Occipital lobe (tissue), 2 donors: ENCODE results near the gene SERPINB13. TPM values are rescaled to one million over a fixed set of nuclear protein-coding genes. Genes with fewer than 3 reads are reported as not detected.

Experiments
- DNase-seq: peaks from one replicate; lab custom pipeline; 2025; lab: John Stamatoyannopoulos, UW
- total RNA-seq: library from RNA; depleted of rRNA; stranded (reverse); fragments of >200 nt; gene quantifications from one replicate; pipeline ENCODE4 v1.2.3, GENCODE V29; 2014

Gene SERPINB13
- not detected for total RNA-seq

GRCh38 chr18:63586966-63587365 is at the start of gene SERPINB13:
Gene SERPINB13, plus strand, starts transcription at chr18:63587343. Its CDS starts 1,325 bp downstream, at chr18:63588668.
- DNase-seq, result no peak

GRCh38 chr18:63539904-63540510 is 47.1 kb upstream of the SERPINB13 start:
- DNase-seq, result no peak

- no peak for DNase-seq
Observed at GRCh38 chr18:63542069-63542468, 45.1 kb upstream of the SERPINB13 start, which contains the start of gene SERPINB12. Gene SERPINB12, plus strand, starts transcription at chr18:63542369. Its CDS starts 13,791 bp downstream, at chr18:63556160.

- no peak for DNase-seq
Observed at GRCh38 chr18:63544017-63544416, 43.1 kb upstream of the SERPINB13 start.

GRCh38 chr18:63545000-63545399 is 42.1 kb upstream of the SERPINB13 start:
- DNase-seq, result no peak

GRCh38 chr18:63550068-63550467 is 37.1 kb upstream of the SERPINB13 start:
- no peak for DNase-seq

GRCh38 chr18:63551769-63552168 is 35.4 kb upstream of the SERPINB13 start:
- no peak for DNase-seq

GRCh38 chr18:63552581-63552980 is 34.6 kb upstream of the SERPINB13 start:
- DNase-seq, result no peak

GRCh38 chr18:63553081-63553480 is 34.1 kb upstream of the SERPINB13 start:
- DNase-seq, result no peak

- no peak for DNase-seq
Observed at GRCh38 chr18:63559567-63560491, 27.3 kb upstream of the SERPINB13 start.

GRCh38 chr18:63562284-63562683 is 24.9 kb upstream of the SERPINB13 start:
- DNase-seq, result no peak

GRCh38 chr18:63564021-63564420 is 23.1 kb upstream of the SERPINB13 start:
- no peak for DNase-seq

GRCh38 chr18:63564561-63564960 is 22.6 kb upstream of the SERPINB13 start:
- no peak for DNase-seq

GRCh38 chr18:63567276-63567675 is 19.9 kb upstream of the SERPINB13 start:
- no peak for DNase-seq

GRCh38 chr18:63567825-63568224 is 19.3 kb upstream of the SERPINB13 start:
- DNase-seq, result no peak

GRCh38 chr18:63570721-63571120 is 16.4 kb upstream of the SERPINB13 start:
- no peak for DNase-seq

- DNase-seq, result no peak
Observed at GRCh38 chr18:63575681-63576080, 11.5 kb upstream of the SERPINB13 start.

GRCh38 chr18:63578357-63578958 is 8.7 kb upstream of the SERPINB13 start:
- DNase-seq, result no peak

- no peak for DNase-seq
Observed at GRCh38 chr18:63579616-63580015, 7.5 kb upstream of the SERPINB13 start.

GRCh38 chr18:63585988-63586387 is 1.2 kb upstream of the SERPINB13 start:
- no peak for DNase-seq

- DNase-seq, result no peak
Observed at GRCh38 chr18:63586431-63586830, 712 bp upstream of the SERPINB13 start.

- DNase-seq, result no peak
Observed at GRCh38 chr18:63588909-63589308, 1.8 kb downstream of the SERPINB13 start.
